ENCODE results near the gene C19orf47.

DNA sequence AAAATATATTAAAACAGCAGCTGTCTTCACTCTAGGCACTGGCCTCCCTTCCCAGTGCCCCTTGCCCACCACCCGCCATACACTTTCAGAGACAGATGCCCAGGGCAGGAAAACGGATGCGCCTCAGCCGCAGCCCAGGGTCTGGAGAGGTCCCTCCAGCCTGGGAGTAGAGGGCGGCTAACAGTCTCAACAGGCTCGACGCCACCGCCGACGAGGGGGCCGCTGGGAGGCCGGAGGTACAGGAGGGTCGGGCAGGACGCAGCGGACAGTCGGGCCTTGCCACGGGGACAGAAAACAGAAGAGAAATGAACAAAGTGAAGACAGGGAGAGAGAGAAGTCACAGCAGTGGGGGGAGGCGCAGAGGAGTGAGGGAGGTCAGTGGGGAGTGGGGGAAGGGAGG lies 27.1 kb downstream of the C19orf47 start:
- TF ChIP-seq, protein P1, sequence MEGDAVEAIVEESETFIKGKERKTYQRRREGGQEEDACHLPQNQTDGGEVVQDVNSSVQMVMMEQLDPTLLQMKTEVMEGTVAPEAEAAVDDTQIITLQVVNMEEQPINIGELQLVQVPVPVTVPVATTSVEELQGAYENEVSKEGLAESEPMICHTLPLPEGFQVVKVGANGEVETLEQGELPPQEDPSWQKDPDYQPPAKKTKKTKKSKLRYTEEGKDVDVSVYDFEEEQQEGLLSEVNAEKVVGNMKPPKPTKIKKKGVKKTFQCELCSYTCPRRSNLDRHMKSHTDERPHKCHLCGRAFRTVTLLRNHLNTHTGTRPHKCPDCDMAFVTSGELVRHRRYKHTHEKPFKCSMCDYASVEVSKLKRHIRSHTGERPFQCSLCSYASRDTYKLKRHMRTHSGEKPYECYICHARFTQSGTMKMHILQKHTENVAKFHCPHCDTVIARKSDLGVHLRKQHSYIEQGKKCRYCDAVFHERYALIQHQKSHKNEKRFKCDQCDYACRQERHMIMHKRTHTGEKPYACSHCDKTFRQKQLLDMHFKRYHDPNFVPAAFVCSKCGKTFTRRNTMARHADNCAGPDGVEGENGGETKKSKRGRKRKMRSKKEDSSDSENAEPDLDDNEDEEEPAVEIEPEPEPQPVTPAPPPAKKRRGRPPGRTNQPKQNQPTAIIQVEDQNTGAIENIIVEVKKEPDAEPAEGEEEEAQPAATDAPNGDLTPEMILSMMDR (IDR thresholded peaks at IDR 0.05), result no peak
- no peak for TF ChIP-seq POLR2A (IDR thresholded peaks at IDR 0.05)

Data from esophagus squamous epithelium (tissue), 4 donors.